ENCODE results near the gene HSP90AB1. TPM values are rescaled to one million over a fixed set of nuclear protein-coding genes. Genes with fewer than 3 reads are reported as not detected.
A peak's percentile ranks its signal among the peaks of the same experiment; 100 is the strongest.

HSP90AB1 gene
- total RNA-seq, 1 donor from 2014 or later: 508 TPM

GRCh38 chr6:44225579-44226325, 21.1 kb upstream of the HSP90AB1 start:
- TF ChIP-seq, protein P1, sequence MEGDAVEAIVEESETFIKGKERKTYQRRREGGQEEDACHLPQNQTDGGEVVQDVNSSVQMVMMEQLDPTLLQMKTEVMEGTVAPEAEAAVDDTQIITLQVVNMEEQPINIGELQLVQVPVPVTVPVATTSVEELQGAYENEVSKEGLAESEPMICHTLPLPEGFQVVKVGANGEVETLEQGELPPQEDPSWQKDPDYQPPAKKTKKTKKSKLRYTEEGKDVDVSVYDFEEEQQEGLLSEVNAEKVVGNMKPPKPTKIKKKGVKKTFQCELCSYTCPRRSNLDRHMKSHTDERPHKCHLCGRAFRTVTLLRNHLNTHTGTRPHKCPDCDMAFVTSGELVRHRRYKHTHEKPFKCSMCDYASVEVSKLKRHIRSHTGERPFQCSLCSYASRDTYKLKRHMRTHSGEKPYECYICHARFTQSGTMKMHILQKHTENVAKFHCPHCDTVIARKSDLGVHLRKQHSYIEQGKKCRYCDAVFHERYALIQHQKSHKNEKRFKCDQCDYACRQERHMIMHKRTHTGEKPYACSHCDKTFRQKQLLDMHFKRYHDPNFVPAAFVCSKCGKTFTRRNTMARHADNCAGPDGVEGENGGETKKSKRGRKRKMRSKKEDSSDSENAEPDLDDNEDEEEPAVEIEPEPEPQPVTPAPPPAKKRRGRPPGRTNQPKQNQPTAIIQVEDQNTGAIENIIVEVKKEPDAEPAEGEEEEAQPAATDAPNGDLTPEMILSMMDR (IDR thresholded peaks at IDR 0.05): no peak
- Mint-ChIP-seq H3K27ac (ENCODE audit: unreplicated experiment) (peak overlapping the region; percentile 51), H3K27me3 (ENCODE audit: low read depth) (no peaks in the 10 kb centered on the region), H3K4me1 (ENCODE audit: low read depth) (peaks cover 83% of the 10 kb centered on the region), H3K9me3 (ENCODE audit: low read depth) (no peaks in the 10 kb centered on the region), H3K36me3 (ENCODE audit: low read depth) (peaks cover 7% of the 10 kb centered on the region), H3K4me3 (ENCODE audit: unreplicated experiment) (peak overlapping the region; percentile 70)
- no peak for DNase-seq (ENCODE audit: low spot score)

- no peak for DNase-seq (ENCODE audit: low spot score)
- Mint-ChIP-seq H3K36me3 (ENCODE audit: low read depth) (peaks cover 12% of the 10 kb centered on the region), H3K9me3 (ENCODE audit: low read depth) (no peaks in the 10 kb centered on the region), H3K4me1 (ENCODE audit: low read depth) (peaks cover 80% of the 10 kb centered on the region), H3K27ac (ENCODE audit: unreplicated experiment) (peak overlapping the region; percentile 76), H3K4me3 (ENCODE audit: unreplicated experiment) (peak overlapping the region; percentile 70), H3K27me3 (ENCODE audit: low read depth) (no peaks in the 10 kb centered on the region)
- TF ChIP-seq, protein P1 (IDR thresholded peaks at IDR 0.05): no peak
These were observed 20.3 kb upstream of the HSP90AB1 start for GRCh38 chr6:44226368-44227147.

- H3K36me3 Mint-ChIP-seq (ENCODE audit: low read depth): peaks cover 14% of the 10 kb centered on the region
- TF ChIP-seq, protein P1 (IDR thresholded peaks at IDR 0.05): no peak
- H3K4me1 Mint-ChIP-seq (ENCODE audit: low read depth): peaks cover 73% of the 10 kb centered on the region
- H3K27ac Mint-ChIP-seq (ENCODE audit: unreplicated experiment): peak overlapping the region; percentile 32
- no peaks in the 10 kb centered on the region for H3K9me3 Mint-ChIP-seq (ENCODE audit: low read depth)
- H3K27me3 Mint-ChIP-seq (ENCODE audit: low read depth): no peaks in the 10 kb centered on the region
- H3K4me3 Mint-ChIP-seq (ENCODE audit: unreplicated experiment): peak overlapping the region; percentile 70
- no peak for DNase-seq (ENCODE audit: low spot score)
These were observed 19.6 kb upstream of the HSP90AB1 start for GRCh38 chr6:44227148-44227793.

GRCh38 chr6:44228031-44228430, 18.9 kb upstream of the HSP90AB1 start:
- peaks cover 69% of the 10 kb centered on the region for H3K4me1 Mint-ChIP-seq (ENCODE audit: low read depth)
- DNase-seq (ENCODE audit: low spot score): no peak
- H3K9me3 Mint-ChIP-seq (ENCODE audit: low read depth): no peaks in the 10 kb centered on the region
- H3K4me3 Mint-ChIP-seq (ENCODE audit: unreplicated experiment): no peak overlapping the region
- H3K27me3 Mint-ChIP-seq (ENCODE audit: low read depth): no peaks in the 10 kb centered on the region
- peak overlapping the region; percentile 32 for H3K27ac Mint-ChIP-seq (ENCODE audit: unreplicated experiment)
- H3K36me3 Mint-ChIP-seq (ENCODE audit: low read depth): peaks cover 18% of the 10 kb centered on the region
- TF ChIP-seq, protein P1 (IDR thresholded peaks at IDR 0.05): no peak

DNA sequence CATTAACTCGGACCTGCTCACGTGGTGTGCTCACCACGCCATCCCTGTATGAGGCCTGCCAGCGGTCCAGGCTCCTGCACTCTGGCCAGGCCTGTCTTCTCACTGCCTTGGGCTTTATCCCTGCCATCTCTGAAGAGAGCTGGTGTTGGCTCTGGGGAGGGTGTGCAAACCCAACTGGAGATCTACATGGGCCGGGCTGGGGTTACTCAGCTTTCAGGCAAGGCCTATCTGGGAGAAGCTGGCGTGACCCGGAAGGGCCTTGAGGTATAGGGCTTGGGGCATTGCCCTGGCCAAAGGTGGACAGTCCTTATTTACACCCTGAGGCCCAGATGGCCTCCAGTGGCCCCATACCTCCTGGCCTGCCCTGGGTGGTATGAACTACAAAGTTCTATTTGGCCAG, 18.5 kb upstream of the HSP90AB1 start:
- Mint-ChIP-seq H3K4me3 (ENCODE audit: unreplicated experiment) (no peak overlapping the region), H3K9me3 (ENCODE audit: low read depth) (no peaks in the 10 kb centered on the region), H3K27me3 (ENCODE audit: low read depth) (no peaks in the 10 kb centered on the region), H3K36me3 (ENCODE audit: low read depth) (peaks cover 18% of the 10 kb centered on the region), H3K27ac (ENCODE audit: unreplicated experiment) (peak overlapping the region; percentile 27), H3K4me1 (ENCODE audit: low read depth) (peaks cover 71% of the 10 kb centered on the region)
- TF ChIP-seq, protein P1 (IDR thresholded peaks at IDR 0.05): no peak
- DNase-seq (ENCODE audit: low spot score): no peak
